ENCODE results near the gene SFXN4. TPM values are rescaled to one million over a fixed set of nuclear protein-coding genes. Genes with fewer than 3 reads are reported as not detected.

The SFXN4 gene
- total RNA-seq, 2 experiments from 2014 or later, result 27.8 to 46.4 TPM

DNA sequence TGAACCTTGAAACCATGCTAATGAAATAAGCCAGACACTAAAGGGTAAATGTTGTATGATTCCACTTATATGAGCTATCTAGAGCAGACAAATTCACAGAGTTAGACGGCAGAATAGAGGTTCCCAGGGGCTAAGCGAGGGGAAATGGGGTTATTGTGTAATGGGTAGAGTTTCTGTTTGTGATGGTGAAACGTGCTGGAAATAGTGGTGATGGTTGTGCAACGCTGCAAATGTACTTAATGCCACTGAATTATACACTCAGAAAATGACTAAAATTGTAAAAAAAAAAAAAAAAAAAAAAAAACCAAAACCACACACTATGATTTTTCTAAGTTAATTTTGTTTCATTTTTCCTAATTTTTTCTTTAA lies 30.0 kb downstream of the SFXN4 start:
- H3K9me2 ChIP-seq (ENCODE audit: insufficient read depth, low read length), result no peaks in the 10 kb centered on the region
- H3K9me3 ChIP-seq (ENCODE audit: low read length), result no peaks in the 10 kb centered on the region
- no TSS peak for BruUV-seq (replicated peaks)
- ChIA-PET CTCF (ENCODE audit: unreplicated experiment) (no interaction called here), POLR2A (interaction anchor here (0.5 to 0.8 kb wide), 3 partner anchors 31 to 398 kb away, joined by 3 to 4 read pairs (median 4); no protein-coding TSS in a partner anchor)
- TF ChIP-seq, protein P1, sequence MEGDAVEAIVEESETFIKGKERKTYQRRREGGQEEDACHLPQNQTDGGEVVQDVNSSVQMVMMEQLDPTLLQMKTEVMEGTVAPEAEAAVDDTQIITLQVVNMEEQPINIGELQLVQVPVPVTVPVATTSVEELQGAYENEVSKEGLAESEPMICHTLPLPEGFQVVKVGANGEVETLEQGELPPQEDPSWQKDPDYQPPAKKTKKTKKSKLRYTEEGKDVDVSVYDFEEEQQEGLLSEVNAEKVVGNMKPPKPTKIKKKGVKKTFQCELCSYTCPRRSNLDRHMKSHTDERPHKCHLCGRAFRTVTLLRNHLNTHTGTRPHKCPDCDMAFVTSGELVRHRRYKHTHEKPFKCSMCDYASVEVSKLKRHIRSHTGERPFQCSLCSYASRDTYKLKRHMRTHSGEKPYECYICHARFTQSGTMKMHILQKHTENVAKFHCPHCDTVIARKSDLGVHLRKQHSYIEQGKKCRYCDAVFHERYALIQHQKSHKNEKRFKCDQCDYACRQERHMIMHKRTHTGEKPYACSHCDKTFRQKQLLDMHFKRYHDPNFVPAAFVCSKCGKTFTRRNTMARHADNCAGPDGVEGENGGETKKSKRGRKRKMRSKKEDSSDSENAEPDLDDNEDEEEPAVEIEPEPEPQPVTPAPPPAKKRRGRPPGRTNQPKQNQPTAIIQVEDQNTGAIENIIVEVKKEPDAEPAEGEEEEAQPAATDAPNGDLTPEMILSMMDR (conservative IDR thresholded peaks at IDR 0.05; ENCODE audit: low read length), result no peak
- TF ChIP-seq EZH2phosphoT487 (IDR thresholded peaks at IDR 0.05; ENCODE audit: borderline replicate concordance, low read depth, low read length), result no peak
- no peaks in the 10 kb centered on the region for H3K79me2 ChIP-seq (ENCODE audit: insufficient read depth, low read depth, low read length)
- H3K36me3 ChIP-seq (ENCODE audit: insufficient read depth, low read length), result peaks cover 51% of the 10 kb centered on the region
- no peak for DNase-seq (ENCODE audit: low spot score)
- no peaks in the 10 kb centered on the region for H4K20me1 ChIP-seq (ENCODE audit: insufficient read depth, low read length)
- H3K4me3 ChIP-seq (ENCODE audit: low read depth, low read length, poor library complexity, severe bottlenecking), result no peak overlapping the region
- H3K27ac ChIP-seq (ENCODE audit: low read depth, low read length, poor library complexity, severe bottlenecking), result no peak overlapping the region
- intact Hi-C loops (cut with micrococcal nuclease; ENCODE audit: unreplicated experiment), result no loop called here
- H2AFZ ChIP-seq (ENCODE audit: low read length), result no peak overlapping the region
- no peak overlapping the region for H3K4me2 ChIP-seq (ENCODE audit: low read length)
- H3K4me1 ChIP-seq (ENCODE audit: insufficient read depth, low read length, poor library complexity, severe bottlenecking), result peaks cover 23% of the 10 kb centered on the region

DNA sequence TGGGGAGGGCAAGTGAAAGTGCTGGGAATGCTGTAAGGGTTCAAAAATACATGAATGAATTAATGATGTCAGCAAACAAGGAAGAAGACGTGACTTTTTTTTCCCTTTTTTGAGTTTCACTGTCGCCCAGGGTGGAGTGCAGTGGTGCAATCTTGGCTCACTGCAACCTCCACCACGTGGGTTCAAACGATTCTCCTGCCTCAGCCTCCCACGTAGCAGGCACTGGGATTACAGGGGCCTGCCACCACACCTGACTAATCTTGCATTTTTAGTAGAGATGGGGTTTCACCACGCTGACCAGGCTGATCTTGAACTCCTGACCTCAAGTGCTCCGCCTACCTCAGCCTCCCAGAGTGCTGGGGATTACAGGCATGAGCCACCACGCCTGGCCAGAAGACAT lies 31.6 kb downstream of the SFXN4 start:
- Histone ChIP-seq H3K4me2 (ENCODE audit: low read length) (no peak overlapping the region), H4K20me1 (ENCODE audit: insufficient read depth, low read length) (no peaks in the 10 kb centered on the region), H3K9me2 (ENCODE audit: insufficient read depth, low read length) (no peaks in the 10 kb centered on the region), H2AFZ (ENCODE audit: low read length) (no peak overlapping the region), H3K4me3 (ENCODE audit: low read depth, low read length, poor library complexity, severe bottlenecking) (no peak overlapping the region), H3K27ac (ENCODE audit: low read depth, low read length, poor library complexity, severe bottlenecking) (no peak overlapping the region), H3K4me1 (ENCODE audit: insufficient read depth, low read length, poor library complexity, severe bottlenecking) (peaks cover 25% of the 10 kb centered on the region), H3K79me2 (ENCODE audit: insufficient read depth, low read depth, low read length) (no peaks in the 10 kb centered on the region), H3K36me3 (ENCODE audit: insufficient read depth, low read length) (peaks cover 50% of the 10 kb centered on the region), H3K9me3 (ENCODE audit: low read length) (no peaks in the 10 kb centered on the region)
- no peak for DNase-seq (ENCODE audit: low spot score)
- intact Hi-C loops (cut with micrococcal nuclease; ENCODE audit: unreplicated experiment), result no loop called here
- BruUV-seq (replicated peaks), result no TSS peak
- POLR2A ChIA-PET, result no interaction called here
- TF ChIP-seq, protein P1 (conservative IDR thresholded peaks at IDR 0.05; ENCODE audit: low read length), result no peak
- no peak for TF ChIP-seq EZH2phosphoT487 (IDR thresholded peaks at IDR 0.05; ENCODE audit: borderline replicate concordance, low read depth, low read length)
- CTCF ChIA-PET (ENCODE audit: unreplicated experiment), result no interaction called here

DNA sequence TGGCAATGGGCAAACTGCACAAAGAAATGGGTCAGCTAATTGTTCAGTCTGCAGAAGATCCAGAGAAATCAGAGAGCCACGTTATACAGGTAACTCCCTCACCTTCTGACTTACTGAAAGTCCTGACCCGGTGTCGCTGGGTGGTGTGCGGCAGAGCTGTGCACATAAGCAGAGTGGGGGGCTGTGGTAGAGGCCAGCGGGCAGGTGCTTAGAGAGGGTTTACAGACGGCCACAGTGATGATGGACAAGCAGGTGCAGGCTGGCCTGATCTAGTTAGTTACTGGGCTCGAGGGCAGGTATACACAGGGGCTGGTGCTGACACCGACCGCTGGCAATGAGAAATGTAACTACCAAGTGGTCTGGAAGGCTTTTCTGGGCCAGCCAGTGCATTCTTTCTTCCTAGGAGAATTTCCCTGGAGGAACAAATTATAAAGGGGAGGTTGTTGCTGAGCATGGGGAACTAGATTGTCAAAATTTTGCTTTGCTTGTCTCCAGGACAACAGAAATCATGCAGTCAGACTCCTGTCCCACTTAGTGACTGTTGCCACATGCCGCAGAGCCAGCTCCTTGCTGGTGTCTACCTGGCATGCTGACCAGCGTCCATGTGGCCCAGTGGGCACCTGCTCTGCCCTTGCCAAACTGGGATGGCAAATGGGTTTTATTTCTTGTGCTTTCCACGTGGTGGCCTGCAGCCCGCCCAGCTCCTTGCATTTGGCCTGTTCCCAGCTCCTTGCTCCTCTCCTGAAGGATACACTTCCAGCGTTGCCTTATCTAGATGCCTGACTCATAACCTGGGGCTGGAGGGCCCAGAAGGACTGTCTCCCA lies 32.8 kb downstream of the SFXN4 start:
- ChIA-PET CTCF (ENCODE audit: unreplicated experiment) (interaction anchor here (0.6 kb wide), 1 partner anchor 51 kb away, joined by 3 read pairs; no protein-coding TSS in a partner anchor), POLR2A (interaction anchor here (0.6 to 1.1 kb wide), 4 partner anchors 12 to 100 kb away, joined by 3 to 5 read pairs (median 4); no protein-coding TSS in a partner anchor)
- Histone ChIP-seq H2AFZ (ENCODE audit: low read length) (no peak overlapping the region), H3K79me2 (ENCODE audit: insufficient read depth, low read depth, low read length) (no peaks in the 10 kb centered on the region), H3K27ac (ENCODE audit: low read depth, low read length, poor library complexity, severe bottlenecking) (peak overlapping the region; percentile 63), H3K36me3 (ENCODE audit: insufficient read depth, low read length) (peaks cover 57% of the 10 kb centered on the region), H3K9me2 (ENCODE audit: insufficient read depth, low read length) (no peaks in the 10 kb centered on the region), H3K4me2 (ENCODE audit: low read length) (no peak overlapping the region), H3K4me1 (ENCODE audit: insufficient read depth, low read length, poor library complexity, severe bottlenecking) (peaks cover 25% of the 10 kb centered on the region), H4K20me1 (ENCODE audit: insufficient read depth, low read length) (no peaks in the 10 kb centered on the region), H3K9me3 (ENCODE audit: low read length) (no peaks in the 10 kb centered on the region), H3K4me3 (ENCODE audit: low read depth, low read length, poor library complexity, severe bottlenecking) (no peak overlapping the region)
- no TSS peak for BruUV-seq (replicated peaks)
- TF ChIP-seq, protein P1 (conservative IDR thresholded peaks at IDR 0.05; ENCODE audit: low read length), result no peak
- TF ChIP-seq EZH2phosphoT487 (IDR thresholded peaks at IDR 0.05; ENCODE audit: borderline replicate concordance, low read depth, low read length), result no peak
- DNase-seq (ENCODE audit: low spot score), result no peak
- intact Hi-C loops (cut with micrococcal nuclease; ENCODE audit: unreplicated experiment), result no loop called here

Data from OCI-LY7 (cell line).